ENCODE results near the gene TRAF1. TPM values are rescaled to one million over a fixed set of nuclear protein-coding genes. Genes with fewer than 3 reads are reported as not detected.

TRAF1 gene
- total RNA-seq, 1 experiment from 2014 or later = 1.4 TPM

DNA sequence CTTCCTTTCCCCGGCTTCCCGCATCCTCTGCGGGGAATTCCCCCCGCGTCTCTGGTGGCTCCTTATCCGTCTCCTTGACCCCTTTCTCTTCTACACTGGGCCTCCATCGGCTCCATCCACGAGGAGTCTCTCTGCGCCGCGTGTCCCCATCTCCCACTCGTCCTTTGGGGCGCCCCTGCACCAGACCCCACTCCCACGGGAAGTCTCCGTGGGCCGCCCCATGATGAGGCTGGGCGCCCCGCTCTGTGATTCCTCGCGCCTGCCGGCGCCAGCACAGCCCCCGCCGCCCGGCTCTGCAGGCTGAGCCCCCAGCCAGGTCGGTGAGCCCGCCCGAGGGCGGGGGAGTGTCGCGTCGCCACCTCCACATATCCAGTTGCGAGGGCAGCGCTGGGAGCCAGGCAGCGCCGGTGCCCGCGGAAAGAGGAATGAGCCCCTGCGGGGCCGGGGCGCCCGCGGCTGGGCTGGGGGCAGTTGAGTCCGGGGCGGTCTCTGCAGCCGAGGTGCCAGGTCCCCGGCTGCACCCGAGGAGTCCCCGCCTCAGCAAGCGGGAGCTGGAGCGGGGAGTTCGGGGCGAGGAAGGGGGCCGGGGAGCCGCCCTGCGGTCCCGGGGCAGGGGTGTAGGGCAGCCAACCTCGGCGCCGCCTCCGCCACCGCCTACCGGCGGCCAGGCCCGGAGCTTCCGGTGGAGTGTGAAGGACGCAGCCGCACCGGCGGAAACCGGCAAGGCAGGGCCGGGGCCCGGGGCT lies 2.1 kb upstream of the TRAF1 start:
- peak; percentile 73 for DNase-seq
- peak overlapping the region; percentile 51 for H3K4me2 ChIP-seq (ENCODE audit: insufficient read depth, insufficient read length, low read length)
- no peak overlapping the region; the same call in 1 of the 2 replicates for H3K4ac ChIP-seq (ENCODE audit: low read depth, low read length)
- H3K79me1 ChIP-seq (ENCODE audit: insufficient read depth, low read depth, low read length, poor library complexity, severe bottlenecking) = no peaks in the 10 kb centered on the region
- no peak overlapping the region for H4K91ac ChIP-seq (ENCODE audit: insufficient read length, low read depth, low read length)
- no peak overlapping the region for H3K27ac ChIP-seq (ENCODE audit: insufficient read length, low read depth, low read length)
- TF ChIP-seq, protein P1, sequence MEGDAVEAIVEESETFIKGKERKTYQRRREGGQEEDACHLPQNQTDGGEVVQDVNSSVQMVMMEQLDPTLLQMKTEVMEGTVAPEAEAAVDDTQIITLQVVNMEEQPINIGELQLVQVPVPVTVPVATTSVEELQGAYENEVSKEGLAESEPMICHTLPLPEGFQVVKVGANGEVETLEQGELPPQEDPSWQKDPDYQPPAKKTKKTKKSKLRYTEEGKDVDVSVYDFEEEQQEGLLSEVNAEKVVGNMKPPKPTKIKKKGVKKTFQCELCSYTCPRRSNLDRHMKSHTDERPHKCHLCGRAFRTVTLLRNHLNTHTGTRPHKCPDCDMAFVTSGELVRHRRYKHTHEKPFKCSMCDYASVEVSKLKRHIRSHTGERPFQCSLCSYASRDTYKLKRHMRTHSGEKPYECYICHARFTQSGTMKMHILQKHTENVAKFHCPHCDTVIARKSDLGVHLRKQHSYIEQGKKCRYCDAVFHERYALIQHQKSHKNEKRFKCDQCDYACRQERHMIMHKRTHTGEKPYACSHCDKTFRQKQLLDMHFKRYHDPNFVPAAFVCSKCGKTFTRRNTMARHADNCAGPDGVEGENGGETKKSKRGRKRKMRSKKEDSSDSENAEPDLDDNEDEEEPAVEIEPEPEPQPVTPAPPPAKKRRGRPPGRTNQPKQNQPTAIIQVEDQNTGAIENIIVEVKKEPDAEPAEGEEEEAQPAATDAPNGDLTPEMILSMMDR (conservative IDR thresholded peaks at IDR 0.05) = peak; percentile 37; the same call in 2 of the 3 replicates
- no peak overlapping the region for H2AK5ac ChIP-seq (ENCODE audit: insufficient read length, low read length)
- no peak overlapping the region for H4K8ac ChIP-seq (replicated peaks; ENCODE audit: insufficient read length, low read depth, low read length)
- H3K4me3 Mint-ChIP-seq = peak overlapping the region; percentile 65 to 77
- H2BK120ac ChIP-seq (ENCODE audit: low read depth, low read length, poor library complexity, severe bottlenecking) = no peak overlapping the region
- no peak overlapping the region for H2BK5ac ChIP-seq (ENCODE audit: insufficient read length, low read length)
- H3K27me3 ChIP-seq (ENCODE audit: insufficient read depth, low read length) = no peaks in the 10 kb centered on the region
- no peaks in the 10 kb centered on the region for H3K79me2 ChIP-seq (ENCODE audit: insufficient read depth, low read length)
- H2BK12ac ChIP-seq (ENCODE audit: insufficient read length, low read depth, low read length) = no peak overlapping the region
- peaks cover 14% of the 10 kb centered on the region for H3K27me3 Mint-ChIP-seq (ENCODE audit: low read depth)
- H3K27ac Mint-ChIP-seq = no peak overlapping the region
- H2BK20ac ChIP-seq (ENCODE audit: low read depth, low read length, poor library complexity, severe bottlenecking) = no peak overlapping the region
- peak overlapping the region; percentile 51 for H3K18ac ChIP-seq (ENCODE audit: insufficient read length, low read depth, low read length)
- no peaks in the 10 kb centered on the region for H4K20me1 ChIP-seq (ENCODE audit: control insufficient read depth, insufficient read depth, insufficient read length)
- no peak overlapping the region for H3T11ph ChIP-seq (ENCODE audit: low read length)
- no peak overlapping the region for H3K56ac ChIP-seq (ENCODE audit: insufficient read length, low read depth, low read length)
- H3K36me3 Mint-ChIP-seq (ENCODE audit: insufficient read depth in 1 of 3, low read depth in 3 of 3) = no peaks in the 10 kb centered on the region
- WGBS (ENCODE audit: extremely low coverage, insufficient read length, low lambda C conversion rate) = no CpG with 5 or more reads among the region's 73 CpGs
- no peaks in the 10 kb centered on the region for H3K9me3 Mint-ChIP-seq
- no peaks in the 10 kb centered on the region for H3K9me3 ChIP-seq (ENCODE audit: control insufficient read depth, low read depth, low read length)
- peaks cover 30 to 38% of the 10 kb centered on the region in 2 experiments for H3K4me1 Mint-ChIP-seq
- H3K23me2 ChIP-seq (ENCODE audit: insufficient read length, low read depth, low read length, poor library complexity, severe bottlenecking) = peaks cover 10% of the 10 kb centered on the region
- peak overlapping the region; percentile 72 for H3K14ac ChIP-seq (ENCODE audit: insufficient read depth, low read length)
- H3K23ac ChIP-seq (ENCODE audit: insufficient read length, low read depth, low read length) = no peak overlapping the region
- no peak overlapping the region for H4K5ac ChIP-seq (ENCODE audit: insufficient read length, low read depth, low read length)
- peaks cover 4% of the 10 kb centered on the region; the same call in 1 of the 2 replicates for H3K4me1 ChIP-seq (ENCODE audit: insufficient read depth, low read length)
- no peak overlapping the region for H3K9ac ChIP-seq (ENCODE audit: extremely low read depth, insufficient read length, low read length)
- no peak overlapping the region for H2AFZ ChIP-seq (ENCODE audit: low read length)
- no peak overlapping the region for H2BK15ac ChIP-seq (ENCODE audit: low read depth, low read length)
